Measurements from ENCODE around the gene BRIX1. TPM values are rescaled to one million over a fixed set of nuclear protein-coding genes. Genes with fewer than 3 reads are reported as not detected.
A peak's percentile ranks its signal among the peaks of the same experiment; 100 is the strongest.

Gene BRIX1
- total and polyA plus RNA-seq, 2 of the 13 experiments (the other 11 are each of a cell fraction or from before 2014, with no cell fraction given), result 23.6 to 78.4 TPM

GRCh38 chr5:34929720-34930461 lies 14.4 kb downstream of the BRIX1 start (continued):
- no peak for TF ChIP-seq ZNF580 (CRISPR knock-in tag; IDR thresholded peaks at IDR 0.05; ENCODE audit: borderline replicate concordance, low read depth)
- 0 out of 2 replicates have a peak, but pooled peaks have one; percentile 43 for TF ChIP-seq ZNF616 (CRISPR knock-in tag; IDR thresholded peaks at IDR 0.05; ENCODE audit: low read depth)
- no peak for TF ChIP-seq ZNF33A (CRISPR knock-in tag; IDR thresholded peaks at IDR 0.05; ENCODE audit: borderline replicate concordance)
- TF ChIP-seq TRAFD1 (CRISPR knock-in tag; IDR thresholded peaks at IDR 0.05; ENCODE audit: borderline replicate concordance), result no peak

- Histone ChIP-seq H4K20me1 (ENCODE audit: insufficient read depth, low read length) (no peaks in the 10 kb centered on the region), H3K4me3 (replicated peaks in 1 of 3; ENCODE audit: insufficient read depth in 1 of 3, low read depth in 2 of 3, low read length in 3 of 3) (peak overlapping the region; percentile 91 to 99 (median 96)), H3K4me1 (ENCODE audit: insufficient read depth, low read length) (peaks cover 19% of the 10 kb centered on the region), H3K9ac (ENCODE audit: insufficient read depth, low read depth, low read length) (peak overlapping the region; percentile 94), H3K79me2 (ENCODE audit: insufficient read depth, low read length) (peaks cover 41% of the 10 kb centered on the region), H3K36me3 (replicated peaks in 1 of 2; ENCODE audit: control insufficient read depth in 1 of 2, insufficient read depth in 2 of 2, low read length in 2 of 2) (peaks cover 0 to 16% of the 10 kb centered on the region in 2 experiments; a peak in 2 of 5 replicates), H3K27ac (ENCODE audit: extremely low read length, insufficient read depth, low read length) (peak overlapping the region; percentile 92), H2AFZ (ENCODE audit: low read length) (peak overlapping the region; percentile 46), H3K4me2 (ENCODE audit: low read depth, low read length) (peak overlapping the region; percentile 77), H3K9me3 (ENCODE audit: low read length) (no peaks in the 10 kb centered on the region), H3K27me3 (ENCODE audit: control insufficient read depth in 1 of 2, insufficient read depth in 2 of 2, low read length in 2 of 2) (no peaks in the 10 kb centered on the region; a peak in 1 of 5 replicates)
- DNase-seq (ENCODE audit: low spot score) (no peak), ATAC-seq (no peak), FAIRE-seq (no peak)
- ChIA-PET CTCF (ENCODE audit: low intra/inter-chr PET ratio, low total read pairs) (no interaction called here), POLR2A (interaction anchor here (0.7 to 3.4 kb wide), 5 partner anchors 9 to 92 kb away, joined by 3 to 92 read pairs (median 8); partner anchors contain the start of genes BRIX1, RAD1 and TTC23L)
- intact Hi-C loops (cut with micrococcal nuclease; ENCODE audit: unreplicated experiment) (no loop called here), in situ Hi-C loops (cut with HindIII; ENCODE audit: extremely low pct_ligation_motif_present, low pct_unique_long_range_greater_than_20kb) (no loop called here)
- BruUV-seq (replicated peaks), result no TSS peak
- WGBS (ENCODE audit: low lambda C conversion rate), result 0% methylated on average over 3 of the region's 3 CpGs
- TF ChIP-seq ZNF564 (CRISPR knock-in tag; IDR thresholded peaks at IDR 0.05), result 0 out of 2 replicates have a peak, but pooled peaks have one; percentile 16
- TF ChIP-seq HNF1B (CRISPR knock-in tag; IDR thresholded peaks at IDR 0.05), result no peak
- TF ChIP-seq ZBTB25 (CRISPR knock-in tag; IDR thresholded peaks at IDR 0.05), result no peak
- no peak for TF ChIP-seq CREB1 (IDR thresholded peaks at IDR 0.05)
- TF ChIP-seq CREB1 (CRISPR knock-in tag; IDR thresholded peaks at IDR 0.05), result no peak
- no peak for TF ChIP-seq RNF2 (conservative IDR thresholded peaks at IDR 0.05; ENCODE audit: low read depth)
- TF ChIP-seq GPBP1L1 (CRISPR knock-in tag; IDR thresholded peaks at IDR 0.05), result no peak
- no peak for TF ChIP-seq MTERF4 (CRISPR knock-in tag; IDR thresholded peaks at IDR 0.05)
- TF ChIP-seq ASH2L (IDR thresholded peaks at IDR 0.05; ENCODE audit: insufficient read length, low read depth, low read length), result peak; percentile 38
- TF ChIP-seq RXRB (CRISPR knock-in tag; IDR thresholded peaks at IDR 0.05; ENCODE audit: borderline replicate concordance), result no peak
- TF ChIP-seq NFE2L2 (IDR thresholded peaks at IDR 0.05; ENCODE audit: low read length), result peak; percentile 72
These were observed 14.9 kb downstream of the BRIX1 start for GRCh38 chr5:34930462-34930844.

Measured in HepG2 (cell line).